SU-DHL-6 (cell line): ENCODE measurements around the gene SLC44A1.

ENCODE experiments used
- H2AFZ ChIP-seq: fragments of 200-600 bp; sonication (generic); 2 replicates; pipeline ENCODE4 v1.6.1; 2014; ENCODE audit warnings: low read depth, mild to moderate bottlenecking, moderate library complexity, mixed read lengths, antibody characterized with exemption, low read length; ENCODE audit not compliant: severe bottlenecking
- H3F3A ChIP-seq: fragments of 200-600 bp; shearing (Covaris generic); 2 replicates; pipeline ENCODE4 v1.6.0; 2016; ENCODE audit warnings: antibody characterized with exemption, mild to moderate bottlenecking; ENCODE audit not compliant: insufficient read depth
- H3K27ac ChIP-seq: fragments of 200-600 bp; sonication (generic); 2 replicates; pipeline ENCODE4 v1.5.1; 2016; ENCODE audit warnings: low read depth, mild to moderate bottlenecking, low read length, moderate library complexity, mixed read lengths
- H3K27me3 ChIP-seq: fragments of 200-600 bp; sonication (generic), shearing (Covaris generic); 2 replicates; pipeline ENCODE4 v1.6.0; 2014; ENCODE audit warnings: mild to moderate bottlenecking, low read length
- H3K36me3 ChIP-seq: fragments of 200-600 bp; sonication (generic); 2 replicates; pipeline ENCODE4 v1.6.1; 2014; ENCODE audit warnings: mild to moderate bottlenecking, low read length, mixed read lengths
- H3K4me2 ChIP-seq: fragments of 300-600, 200-600 bp; shearing (Covaris generic), sonication (generic); 2 replicates; pipeline ENCODE4 v1.6.0; 2014; ENCODE audit warnings: low read length, low read depth, mild to moderate bottlenecking; ENCODE audit not compliant: poor library complexity, severe bottlenecking
- H3K4me3 ChIP-seq: fragments of 200-600 bp; sonication (generic); 2 replicates; pipeline ENCODE4 v1.5.1; 2014; ENCODE audit warnings: antibody characterized with exemption, low read length, mild to moderate bottlenecking, mixed read lengths; ENCODE audit not compliant: insufficient read depth, poor library complexity, severe bottlenecking
- H3K79me2 ChIP-seq: fragments of 200-600 bp; sonication (generic); 2 replicates; pipeline ENCODE4 v1.6.1; 2014; ENCODE audit warnings: mild to moderate bottlenecking, low read length, moderate library complexity; ENCODE audit not compliant: insufficient read depth
- H3K9ac ChIP-seq: fragments of 200-600 bp; sonication (generic); 2 replicates; pipeline ENCODE4 v1.7.0; 2014; ENCODE audit warnings: mild to moderate bottlenecking, low read length
- H3K9me2 ChIP-seq: fragments of 200-600 bp; sonication (generic); replicated peaks from 2 replicates; pipeline ENCODE4 v1.6.1; 2014; ENCODE audit warnings: low read length; ENCODE audit not compliant: insufficient read depth
- H3K9me3 ChIP-seq: fragments of 200-600 bp; sonication (generic); 2 replicates; pipeline ENCODE4 v1.6.1; 2014; ENCODE audit warnings: low read length, mixed read lengths; ENCODE audit not compliant: insufficient read depth
- H4K20me1 ChIP-seq: fragments of 200-600 bp; sonication (generic); 2 replicates; pipeline ENCODE4 v1.6.1; 2014; ENCODE audit warnings: low read depth, mild to moderate bottlenecking, antibody characterized with exemption, low read length, moderate library complexity, mixed read lengths
- CTCF ChIP-seq: fragments of 200-600 bp; sonication (generic); IDR thresholded peaks from one replicate; pipeline ENCODE4 v1.5.1; 2017; ENCODE audit warnings: antibody characterized with exemption, mild to moderate bottlenecking, low read length, moderate library complexity; ENCODE audit not compliant: insufficient read depth, poor library complexity, severe bottlenecking
- EZH2phosphoT487 ChIP-seq: fragments of 200-600 bp; sonication (generic), shearing (Covaris generic); conservative IDR thresholded peaks from 2 replicates; pipeline ENCODE4 v1.6.1; 2018; ENCODE audit warnings: mild to moderate bottlenecking, antibody characterized with exemption, low read length, moderate library complexity, mixed read lengths

Gene SLC44A1

GRCh38 chr9:105293408-105293807, 49.0 kb downstream of the SLC44A1 start:
- no peak overlapping the region for H3K4me2 ChIP-seq
- no peak overlapping the region for H3K27ac ChIP-seq
- no peaks in the 10 kb centered on the region for H3K9me3 ChIP-seq
- no peaks in the 10 kb centered on the region for H3K27me3 ChIP-seq
- H3K9ac ChIP-seq, result no peak overlapping the region
- no peaks in the 10 kb centered on the region for H3K79me2 ChIP-seq
- H3K4me3 ChIP-seq, result no peak overlapping the region
- H3F3A ChIP-seq, result no peaks in the 10 kb centered on the region
- H3K9me2 ChIP-seq, result no peaks in the 10 kb centered on the region
- TF ChIP-seq CTCF (no peak), EZH2phosphoT487 (no peak)
- no peaks in the 10 kb centered on the region for H3K36me3 ChIP-seq
- no peak overlapping the region for H2AFZ ChIP-seq
- no peaks in the 10 kb centered on the region; the same call in 1 of the 2 replicates for H4K20me1 ChIP-seq

GRCh38 chr9:105295201-105295550, 50.7 kb downstream of the SLC44A1 start:
- H3K27ac ChIP-seq, result no peak overlapping the region
- H3K4me3 ChIP-seq, result no peak overlapping the region
- H3K36me3 ChIP-seq, result no peaks in the 10 kb centered on the region
- H3K9me2 ChIP-seq, result no peaks in the 10 kb centered on the region
- H3K9me3 ChIP-seq, result no peaks in the 10 kb centered on the region
- H3K9ac ChIP-seq, result no peak overlapping the region
- TF ChIP-seq CTCF (no peak), EZH2phosphoT487 (no peak)
- H3K27me3 ChIP-seq, result no peaks in the 10 kb centered on the region
- no peaks in the 10 kb centered on the region for H3K79me2 ChIP-seq
- no peaks in the 10 kb centered on the region for H4K20me1 ChIP-seq
- no peak overlapping the region for H2AFZ ChIP-seq
- H3K4me2 ChIP-seq, result no peak overlapping the region
- H3F3A ChIP-seq, result no peaks in the 10 kb centered on the region

DNA sequence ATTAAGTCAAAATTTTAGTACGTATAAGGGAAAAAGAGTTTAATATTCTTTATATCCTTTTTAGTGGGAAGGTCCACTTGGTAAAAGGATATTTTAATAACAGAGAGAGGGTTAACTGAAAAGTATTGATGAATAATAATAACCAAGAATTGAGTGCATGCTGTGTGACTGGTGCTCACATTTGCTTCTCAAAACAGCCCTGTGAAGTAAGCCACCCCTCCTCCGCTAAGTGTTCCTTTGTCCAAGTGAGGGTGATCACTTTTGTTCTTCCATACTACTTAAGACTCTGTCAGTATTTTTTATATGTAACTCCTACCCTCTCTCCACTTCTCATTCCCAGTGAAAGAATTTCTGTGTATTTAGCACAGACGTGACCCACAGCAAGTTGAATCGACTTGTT, 51.5 kb downstream of the SLC44A1 start:
- Histone ChIP-seq H3K4me3 (no peak overlapping the region), H3K4me2 (no peak overlapping the region), H4K20me1 (no peaks in the 10 kb centered on the region), H3K27me3 (no peaks in the 10 kb centered on the region), H3K27ac (no peak overlapping the region), H3K79me2 (no peaks in the 10 kb centered on the region), H3K36me3 (no peaks in the 10 kb centered on the region), H2AFZ (no peak overlapping the region), H3F3A (no peaks in the 10 kb centered on the region), H3K9me2 (no peaks in the 10 kb centered on the region), H3K9me3 (no peaks in the 10 kb centered on the region), H3K9ac (no peak overlapping the region)
- TF ChIP-seq EZH2phosphoT487 (no peak), CTCF (no peak)

GRCh38 chr9:105296445-105296844, 52.0 kb downstream of the SLC44A1 start:
- no peak overlapping the region for H3K4me3 ChIP-seq
- H3K79me2 ChIP-seq, result no peaks in the 10 kb centered on the region
- H3K9ac ChIP-seq, result no peak overlapping the region
- H3K9me2 ChIP-seq, result no peaks in the 10 kb centered on the region
- H3K27ac ChIP-seq, result no peak overlapping the region
- TF ChIP-seq CTCF, result no peak
- no peak for TF ChIP-seq EZH2phosphoT487
- H3K36me3 ChIP-seq, result no peaks in the 10 kb centered on the region
- H3K9me3 ChIP-seq, result no peaks in the 10 kb centered on the region
- H3K4me2 ChIP-seq, result no peak overlapping the region
- H4K20me1 ChIP-seq, result no peaks in the 10 kb centered on the region
- no peak overlapping the region for H2AFZ ChIP-seq
- H3K27me3 ChIP-seq, result no peaks in the 10 kb centered on the region
- no peaks in the 10 kb centered on the region for H3F3A ChIP-seq
